ENCODE data around the gene AP1G2. TPM values are rescaled to one million over a fixed set of nuclear protein-coding genes. Genes with fewer than 3 reads are reported as not detected.

Gene AP1G2
- total RNA-seq, 1 experiment from 2014 or later = 155 TPM

DNA sequence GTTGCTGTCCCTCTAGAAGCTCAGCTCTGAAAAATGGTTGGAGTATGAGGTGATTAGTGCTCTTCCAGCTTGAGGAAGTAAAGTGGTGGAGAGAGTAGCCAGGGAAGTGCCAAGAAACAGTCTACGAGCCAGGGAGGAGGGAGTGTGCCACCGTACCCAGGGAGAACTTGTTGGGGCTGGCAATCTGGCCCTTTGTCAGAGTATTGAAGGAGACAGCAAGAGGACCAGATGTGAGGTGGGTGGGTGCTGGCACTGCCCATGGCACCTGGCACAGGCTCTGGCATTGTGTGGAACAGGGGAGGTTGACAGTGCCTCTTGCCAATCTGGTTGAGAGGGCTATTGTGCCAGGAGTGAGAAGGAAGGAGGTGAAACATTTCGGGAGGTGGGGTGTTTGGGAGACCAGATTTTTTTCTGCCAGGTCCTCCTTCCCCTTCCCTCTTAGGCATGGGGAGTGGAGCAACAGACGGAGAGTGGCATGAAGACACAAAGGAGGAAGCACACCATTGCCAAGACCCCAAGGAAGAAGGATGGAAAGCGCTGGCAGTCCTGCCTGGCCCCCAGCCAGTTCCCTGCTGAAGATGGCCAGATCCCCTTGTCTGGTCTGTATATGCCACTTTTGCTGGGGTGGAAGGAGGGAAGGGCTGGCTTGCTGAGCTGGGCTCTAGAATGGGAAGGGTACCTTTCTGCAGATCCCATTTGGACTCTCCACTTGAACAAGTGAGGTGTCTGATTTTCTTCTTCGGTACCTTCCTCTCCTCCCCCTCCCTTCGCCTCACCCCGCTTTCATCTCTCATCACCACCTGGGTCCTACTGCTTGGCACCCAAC, 53.6 kb downstream of the AP1G2 start (continued):
- TF ChIP-seq, protein P1, sequence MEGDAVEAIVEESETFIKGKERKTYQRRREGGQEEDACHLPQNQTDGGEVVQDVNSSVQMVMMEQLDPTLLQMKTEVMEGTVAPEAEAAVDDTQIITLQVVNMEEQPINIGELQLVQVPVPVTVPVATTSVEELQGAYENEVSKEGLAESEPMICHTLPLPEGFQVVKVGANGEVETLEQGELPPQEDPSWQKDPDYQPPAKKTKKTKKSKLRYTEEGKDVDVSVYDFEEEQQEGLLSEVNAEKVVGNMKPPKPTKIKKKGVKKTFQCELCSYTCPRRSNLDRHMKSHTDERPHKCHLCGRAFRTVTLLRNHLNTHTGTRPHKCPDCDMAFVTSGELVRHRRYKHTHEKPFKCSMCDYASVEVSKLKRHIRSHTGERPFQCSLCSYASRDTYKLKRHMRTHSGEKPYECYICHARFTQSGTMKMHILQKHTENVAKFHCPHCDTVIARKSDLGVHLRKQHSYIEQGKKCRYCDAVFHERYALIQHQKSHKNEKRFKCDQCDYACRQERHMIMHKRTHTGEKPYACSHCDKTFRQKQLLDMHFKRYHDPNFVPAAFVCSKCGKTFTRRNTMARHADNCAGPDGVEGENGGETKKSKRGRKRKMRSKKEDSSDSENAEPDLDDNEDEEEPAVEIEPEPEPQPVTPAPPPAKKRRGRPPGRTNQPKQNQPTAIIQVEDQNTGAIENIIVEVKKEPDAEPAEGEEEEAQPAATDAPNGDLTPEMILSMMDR (IDR thresholded peaks at IDR 0.05 in 2 of 3, conservative IDR thresholded peaks at IDR 0.05 in 1 of 3; ENCODE audit: borderline replicate concordance in 1 of 3, insufficient read depth in 1 of 3, low read depth in 2 of 3, low read length in 2 of 3) = no peak
- TF ChIP-seq SIN3A (IDR thresholded peaks at IDR 0.05; ENCODE audit: low read depth) (no peak), JUND (IDR thresholded peaks at IDR 0.05) (no peak), CEBPB (IDR thresholded peaks at IDR 0.05; ENCODE audit: low read depth) (no peak), CBX3 (IDR thresholded peaks at IDR 0.05; ENCODE audit: low read depth) (no peak), FOSL1 (IDR thresholded peaks at IDR 0.05; ENCODE audit: low read depth) (no peak), RAD21 (IDR thresholded peaks at IDR 0.05; ENCODE audit: low read depth) (no peak), YY1 (IDR thresholded peaks at IDR 0.05; ENCODE audit: extremely low read depth, insufficient replicate concordance, low read depth, low read length) (no peak), EZH2phosphoT487 (IDR thresholded peaks at IDR 0.05; ENCODE audit: borderline replicate concordance) (no peak), SRF (IDR thresholded peaks at IDR 0.05; ENCODE audit: low read depth) (no peak)
- TF ChIP-seq, protein P2, sequence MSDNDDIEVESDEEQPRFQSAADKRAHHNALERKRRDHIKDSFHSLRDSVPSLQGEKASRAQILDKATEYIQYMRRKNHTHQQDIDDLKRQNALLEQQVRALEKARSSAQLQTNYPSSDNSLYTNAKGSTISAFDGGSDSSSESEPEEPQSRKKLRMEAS (IDR thresholded peaks at IDR 0.05) = no peak
- TF ChIP-seq, protein P3, sequence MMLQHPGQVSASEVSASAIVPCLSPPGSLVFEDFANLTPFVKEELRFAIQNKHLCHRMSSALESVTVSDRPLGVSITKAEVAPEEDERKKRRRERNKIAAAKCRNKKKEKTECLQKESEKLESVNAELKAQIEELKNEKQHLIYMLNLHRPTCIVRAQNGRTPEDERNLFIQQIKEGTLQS (IDR thresholded peaks at IDR 0.05) = no peak
